GM23338 (cell line): ENCODE data around the gene SH3GL3. TPM values are rescaled to one million over a fixed set of nuclear protein-coding genes. Genes with fewer than 3 reads are reported as not detected.

Experiments used
- ATAC-seq: fragments of 200-7000 bp; cut with Tn5 transposase; 3 replicates; pipeline ENCODE4 v1.9.1; 2020
- DNase-seq: peaks from one replicate; pipeline ENCODE4 v3.0.0-alpha.2; 2015; ENCODE audit warnings: low spot score
- H2AFZ ChIP-seq: fragments of 200-600 bp; sonication (generic); 2 replicates; pipeline ENCODE4 v1.8.0; 2016; ENCODE audit warnings: antibody characterized with exemption, mild to moderate bottlenecking, moderate library complexity
- H3F3A ChIP-seq: fragments of 200-600 bp; sonication (generic); replicated peaks from 2 replicates; pipeline ENCODE4 v1.8.0; 2017; ENCODE audit warnings: antibody characterized with exemption, mixed run types, low read depth
- H3K27ac ChIP-seq: fragments of 200-600 bp; sonication (generic); 2 replicates; pipeline ENCODE4 v1.6.1; 2016; ENCODE audit warnings: low read depth
- H3K27me3 ChIP-seq: fragments of 200-600 bp; sonication (generic); 2 replicates; pipeline ENCODE4 v1.8.0; 2016; ENCODE audit warnings: mild to moderate bottlenecking, mixed run types, moderate library complexity; ENCODE audit not compliant: insufficient read depth
- H3K36me3 ChIP-seq: fragments of 200-600 bp; sonication (generic); 2 replicates; pipeline ENCODE4 v1.8.0; 2016; ENCODE audit warnings: mild to moderate bottlenecking; ENCODE audit not compliant: insufficient read depth
- H3K4me1 ChIP-seq: fragments of 200-600 bp; sonication (generic); 2 replicates; pipeline ENCODE4 v1.8.0; 2016; ENCODE audit warnings: mild to moderate bottlenecking, moderate library complexity; ENCODE audit not compliant: insufficient read depth
- H3K4me2 ChIP-seq: fragments of 200-600 bp; sonication (generic); 2 replicates; pipeline ENCODE4 v1.7.1; 2017; ENCODE audit warnings: mixed run types
- H3K4me3 ChIP-seq: fragments of 200-600 bp; sonication (generic); 2 replicates; pipeline ENCODE4 v1.6.1; 2016; ENCODE audit warnings: mixed run types
- H3K79me2 ChIP-seq: fragments of 200-600 bp; sonication (generic); replicated peaks from 2 replicates; pipeline ENCODE4 v1.8.0; 2017; ENCODE audit warnings: mild to moderate bottlenecking; ENCODE audit not compliant: insufficient read depth
- H3K9me2 ChIP-seq: fragments of 200-600 bp; sonication (generic); 2 replicates; pipeline ENCODE4 v1.8.0; 2017; ENCODE audit not compliant: insufficient read depth
- H4K20me1 ChIP-seq: fragments of 200-600 bp; sonication (generic); replicated peaks from 2 replicates; pipeline ENCODE4 v1.8.0; 2017; ENCODE audit warnings: mild to moderate bottlenecking; ENCODE audit not compliant: insufficient read depth
- H3K27ac Mint-ChIP-seq: 2 replicates; pipeline ENCODE4 v1.8.0; 2020; ENCODE audit warnings: inconsistent platforms, mild to moderate bottlenecking, moderate library complexity, mixed read lengths
- H3K27me3 Mint-ChIP-seq: 3 replicates; pipeline ENCODE4 v1.8.0; 2022; ENCODE audit warnings: low read depth, mild to moderate bottlenecking, moderate library complexity, mixed read lengths, inconsistent platforms; ENCODE audit not compliant: insufficient read depth, poor library complexity
- H3K36me3 Mint-ChIP-seq: 3 replicates; pipeline ENCODE4 v1.8.0; 2021; ENCODE audit warnings: low read depth, mild to moderate bottlenecking, inconsistent platforms, moderate library complexity, mixed read lengths
- H3K4me1 Mint-ChIP-seq: 3 replicates; pipeline ENCODE4 v1.8.0; 2020; ENCODE audit warnings: mild to moderate bottlenecking, inconsistent platforms, mixed read lengths
- H3K4me3 Mint-ChIP-seq: 3 replicates; pipeline ENCODE4 v1.8.0; 2021; ENCODE audit warnings: moderate library complexity, mild to moderate bottlenecking, inconsistent platforms, mixed read lengths
- H3K9me3 Mint-ChIP-seq: 3 replicates; pipeline ENCODE4 v1.8.0; 2020; ENCODE audit warnings: moderate library complexity, mild to moderate bottlenecking, inconsistent platforms, mixed read lengths
- CREB1 ChIP-seq: fragments of 250-450 bp; sonication (Bioruptor Pico); IDR thresholded peaks from 2 replicates; pipeline ENCODE4 v1.5.0; 2020; ENCODE audit warnings: low read depth, mild to moderate bottlenecking, moderate library complexity
- EZH2phosphoT487 ChIP-seq: fragments of 200-600 bp; sonication (generic); IDR thresholded peaks from one replicate; pipeline ENCODE4 v1.8.1; 2018; ENCODE audit warnings: antibody characterized with exemption; ENCODE audit not compliant: unreplicated experiment
- JUNB ChIP-seq: IDR thresholded peaks from one replicate; pipeline ENCODE4 v1.6.1; 2016; ENCODE audit warnings: antibody characterized with exemption; ENCODE audit not compliant: unreplicated experiment
- polyA plus RNA-seq: library from polyadenylated mRNA; unstranded; fragments of >200 nt; fragmentation: Nextera tagmentation; extraction: Ambion mirVana; gene quantifications from 2 replicates; pipeline ENCODE4 v1.2.1, GENCODE V29; 2016
- total RNA-seq: library from RNA; depleted of rRNA; stranded (reverse); fragments of >200 nt; shearing (Covaris generic); gene quantifications from 2 replicates; pipeline ENCODE4 v1.2.3, GENCODE V29; 2014
- TF ChIP-seq, protein P1 (sequence below), 2 experiments: fragments of 200-600 bp in 1 of 2; sonication (generic) in 1 of 2; conservative IDR thresholded peaks; 2 replicates each; pipeline versions ENCODE4 v1.5.1 to v1.6.1; 2016 to 2017; ENCODE audit warnings: antibody characterized with exemption in 2 of 2, low read depth in 2 of 2, mild to moderate bottlenecking in 2 of 2, moderate library complexity in 1 of 2
- TF ChIP-seq, protein P2 (sequence below): IDR thresholded peaks from one replicate; pipeline ENCODE4 v1.6.1; 2018; ENCODE audit warnings: antibody characterized with exemption; ENCODE audit not compliant: unreplicated experiment
- TF ChIP-seq, protein P3 (sequence below): fragments of 250-450 bp; sonication (Bioruptor Pico); IDR thresholded peaks from 2 replicates; pipeline ENCODE4 v1.5.0; 2020; ENCODE audit warnings: mild to moderate bottlenecking, moderate library complexity

Gene SH3GL3
- total and polyA plus RNA-seq, 2 experiments from 2014 or later = 15.9 to 21.1 TPM

DNA sequence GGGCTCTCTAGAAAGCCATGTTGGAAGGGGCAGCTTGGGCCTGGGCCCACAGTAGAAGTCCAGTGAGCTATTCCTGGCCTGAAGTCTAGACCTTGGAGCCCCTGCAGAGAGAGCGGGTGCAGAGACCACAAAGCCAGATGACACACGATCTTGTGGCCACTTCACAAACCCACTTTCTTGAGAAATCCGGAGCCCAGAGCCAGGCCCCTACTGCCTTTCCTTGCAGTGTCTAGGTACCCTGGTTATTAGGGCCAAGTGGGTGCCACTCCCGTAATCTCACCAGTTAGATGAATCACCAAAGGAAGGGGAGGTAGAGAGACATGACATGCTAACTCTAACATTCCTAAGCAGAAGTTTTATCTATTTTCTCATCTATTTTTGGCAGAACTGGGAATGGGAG is 134.2 kb downstream of the SH3GL3 start:
- H3K36me3 Mint-ChIP-seq = no peaks in the 10 kb centered on the region
- Histone ChIP-seq H2AFZ (no peak overlapping the region), H3K9me2 (peaks cover 11% of the 10 kb centered on the region; the same call in 1 of the 2 replicates), H3K27ac (no peak overlapping the region), H3K27me3 (no peaks in the 10 kb centered on the region), H3F3A (no peaks in the 10 kb centered on the region), H4K20me1 (no peaks in the 10 kb centered on the region), H3K4me3 (no peak overlapping the region), H3K4me2 (no peak overlapping the region), H3K79me2 (no peaks in the 10 kb centered on the region), H3K36me3 (no peaks in the 10 kb centered on the region), H3K4me1 (no peaks in the 10 kb centered on the region)
- TF ChIP-seq CREB1 (CRISPR knock-in tag) = no peak
- TF ChIP-seq, protein P1, sequence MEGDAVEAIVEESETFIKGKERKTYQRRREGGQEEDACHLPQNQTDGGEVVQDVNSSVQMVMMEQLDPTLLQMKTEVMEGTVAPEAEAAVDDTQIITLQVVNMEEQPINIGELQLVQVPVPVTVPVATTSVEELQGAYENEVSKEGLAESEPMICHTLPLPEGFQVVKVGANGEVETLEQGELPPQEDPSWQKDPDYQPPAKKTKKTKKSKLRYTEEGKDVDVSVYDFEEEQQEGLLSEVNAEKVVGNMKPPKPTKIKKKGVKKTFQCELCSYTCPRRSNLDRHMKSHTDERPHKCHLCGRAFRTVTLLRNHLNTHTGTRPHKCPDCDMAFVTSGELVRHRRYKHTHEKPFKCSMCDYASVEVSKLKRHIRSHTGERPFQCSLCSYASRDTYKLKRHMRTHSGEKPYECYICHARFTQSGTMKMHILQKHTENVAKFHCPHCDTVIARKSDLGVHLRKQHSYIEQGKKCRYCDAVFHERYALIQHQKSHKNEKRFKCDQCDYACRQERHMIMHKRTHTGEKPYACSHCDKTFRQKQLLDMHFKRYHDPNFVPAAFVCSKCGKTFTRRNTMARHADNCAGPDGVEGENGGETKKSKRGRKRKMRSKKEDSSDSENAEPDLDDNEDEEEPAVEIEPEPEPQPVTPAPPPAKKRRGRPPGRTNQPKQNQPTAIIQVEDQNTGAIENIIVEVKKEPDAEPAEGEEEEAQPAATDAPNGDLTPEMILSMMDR (conservative IDR thresholded peaks at IDR 0.05; ENCODE audit: low read depth in 2 of 2) = no peak
- TF ChIP-seq, protein P2, sequence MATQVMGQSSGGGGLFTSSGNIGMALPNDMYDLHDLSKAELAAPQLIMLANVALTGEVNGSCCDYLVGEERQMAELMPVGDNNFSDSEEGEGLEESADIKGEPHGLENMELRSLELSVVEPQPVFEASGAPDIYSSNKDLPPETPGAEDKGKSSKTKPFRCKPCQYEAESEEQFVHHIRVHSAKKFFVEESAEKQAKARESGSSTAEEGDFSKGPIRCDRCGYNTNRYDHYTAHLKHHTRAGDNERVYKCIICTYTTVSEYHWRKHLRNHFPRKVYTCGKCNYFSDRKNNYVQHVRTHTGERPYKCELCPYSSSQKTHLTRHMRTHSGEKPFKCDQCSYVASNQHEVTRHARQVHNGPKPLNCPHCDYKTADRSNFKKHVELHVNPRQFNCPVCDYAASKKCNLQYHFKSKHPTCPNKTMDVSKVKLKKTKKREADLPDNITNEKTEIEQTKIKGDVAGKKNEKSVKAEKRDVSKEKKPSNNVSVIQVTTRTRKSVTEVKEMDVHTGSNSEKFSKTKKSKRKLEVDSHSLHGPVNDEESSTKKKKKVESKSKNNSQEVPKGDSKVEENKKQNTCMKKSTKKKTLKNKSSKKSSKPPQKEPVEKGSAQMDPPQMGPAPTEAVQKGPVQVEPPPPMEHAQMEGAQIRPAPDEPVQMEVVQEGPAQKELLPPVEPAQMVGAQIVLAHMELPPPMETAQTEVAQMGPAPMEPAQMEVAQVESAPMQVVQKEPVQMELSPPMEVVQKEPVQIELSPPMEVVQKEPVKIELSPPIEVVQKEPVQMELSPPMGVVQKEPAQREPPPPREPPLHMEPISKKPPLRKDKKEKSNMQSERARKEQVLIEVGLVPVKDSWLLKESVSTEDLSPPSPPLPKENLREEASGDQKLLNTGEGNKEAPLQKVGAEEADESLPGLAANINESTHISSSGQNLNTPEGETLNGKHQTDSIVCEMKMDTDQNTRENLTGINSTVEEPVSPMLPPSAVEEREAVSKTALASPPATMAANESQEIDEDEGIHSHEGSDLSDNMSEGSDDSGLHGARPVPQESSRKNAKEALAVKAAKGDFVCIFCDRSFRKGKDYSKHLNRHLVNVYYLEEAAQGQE = no peak
- no peak for TF ChIP-seq EZH2phosphoT487
- no peak for TF ChIP-seq JUNB
- TF ChIP-seq, protein P3, sequence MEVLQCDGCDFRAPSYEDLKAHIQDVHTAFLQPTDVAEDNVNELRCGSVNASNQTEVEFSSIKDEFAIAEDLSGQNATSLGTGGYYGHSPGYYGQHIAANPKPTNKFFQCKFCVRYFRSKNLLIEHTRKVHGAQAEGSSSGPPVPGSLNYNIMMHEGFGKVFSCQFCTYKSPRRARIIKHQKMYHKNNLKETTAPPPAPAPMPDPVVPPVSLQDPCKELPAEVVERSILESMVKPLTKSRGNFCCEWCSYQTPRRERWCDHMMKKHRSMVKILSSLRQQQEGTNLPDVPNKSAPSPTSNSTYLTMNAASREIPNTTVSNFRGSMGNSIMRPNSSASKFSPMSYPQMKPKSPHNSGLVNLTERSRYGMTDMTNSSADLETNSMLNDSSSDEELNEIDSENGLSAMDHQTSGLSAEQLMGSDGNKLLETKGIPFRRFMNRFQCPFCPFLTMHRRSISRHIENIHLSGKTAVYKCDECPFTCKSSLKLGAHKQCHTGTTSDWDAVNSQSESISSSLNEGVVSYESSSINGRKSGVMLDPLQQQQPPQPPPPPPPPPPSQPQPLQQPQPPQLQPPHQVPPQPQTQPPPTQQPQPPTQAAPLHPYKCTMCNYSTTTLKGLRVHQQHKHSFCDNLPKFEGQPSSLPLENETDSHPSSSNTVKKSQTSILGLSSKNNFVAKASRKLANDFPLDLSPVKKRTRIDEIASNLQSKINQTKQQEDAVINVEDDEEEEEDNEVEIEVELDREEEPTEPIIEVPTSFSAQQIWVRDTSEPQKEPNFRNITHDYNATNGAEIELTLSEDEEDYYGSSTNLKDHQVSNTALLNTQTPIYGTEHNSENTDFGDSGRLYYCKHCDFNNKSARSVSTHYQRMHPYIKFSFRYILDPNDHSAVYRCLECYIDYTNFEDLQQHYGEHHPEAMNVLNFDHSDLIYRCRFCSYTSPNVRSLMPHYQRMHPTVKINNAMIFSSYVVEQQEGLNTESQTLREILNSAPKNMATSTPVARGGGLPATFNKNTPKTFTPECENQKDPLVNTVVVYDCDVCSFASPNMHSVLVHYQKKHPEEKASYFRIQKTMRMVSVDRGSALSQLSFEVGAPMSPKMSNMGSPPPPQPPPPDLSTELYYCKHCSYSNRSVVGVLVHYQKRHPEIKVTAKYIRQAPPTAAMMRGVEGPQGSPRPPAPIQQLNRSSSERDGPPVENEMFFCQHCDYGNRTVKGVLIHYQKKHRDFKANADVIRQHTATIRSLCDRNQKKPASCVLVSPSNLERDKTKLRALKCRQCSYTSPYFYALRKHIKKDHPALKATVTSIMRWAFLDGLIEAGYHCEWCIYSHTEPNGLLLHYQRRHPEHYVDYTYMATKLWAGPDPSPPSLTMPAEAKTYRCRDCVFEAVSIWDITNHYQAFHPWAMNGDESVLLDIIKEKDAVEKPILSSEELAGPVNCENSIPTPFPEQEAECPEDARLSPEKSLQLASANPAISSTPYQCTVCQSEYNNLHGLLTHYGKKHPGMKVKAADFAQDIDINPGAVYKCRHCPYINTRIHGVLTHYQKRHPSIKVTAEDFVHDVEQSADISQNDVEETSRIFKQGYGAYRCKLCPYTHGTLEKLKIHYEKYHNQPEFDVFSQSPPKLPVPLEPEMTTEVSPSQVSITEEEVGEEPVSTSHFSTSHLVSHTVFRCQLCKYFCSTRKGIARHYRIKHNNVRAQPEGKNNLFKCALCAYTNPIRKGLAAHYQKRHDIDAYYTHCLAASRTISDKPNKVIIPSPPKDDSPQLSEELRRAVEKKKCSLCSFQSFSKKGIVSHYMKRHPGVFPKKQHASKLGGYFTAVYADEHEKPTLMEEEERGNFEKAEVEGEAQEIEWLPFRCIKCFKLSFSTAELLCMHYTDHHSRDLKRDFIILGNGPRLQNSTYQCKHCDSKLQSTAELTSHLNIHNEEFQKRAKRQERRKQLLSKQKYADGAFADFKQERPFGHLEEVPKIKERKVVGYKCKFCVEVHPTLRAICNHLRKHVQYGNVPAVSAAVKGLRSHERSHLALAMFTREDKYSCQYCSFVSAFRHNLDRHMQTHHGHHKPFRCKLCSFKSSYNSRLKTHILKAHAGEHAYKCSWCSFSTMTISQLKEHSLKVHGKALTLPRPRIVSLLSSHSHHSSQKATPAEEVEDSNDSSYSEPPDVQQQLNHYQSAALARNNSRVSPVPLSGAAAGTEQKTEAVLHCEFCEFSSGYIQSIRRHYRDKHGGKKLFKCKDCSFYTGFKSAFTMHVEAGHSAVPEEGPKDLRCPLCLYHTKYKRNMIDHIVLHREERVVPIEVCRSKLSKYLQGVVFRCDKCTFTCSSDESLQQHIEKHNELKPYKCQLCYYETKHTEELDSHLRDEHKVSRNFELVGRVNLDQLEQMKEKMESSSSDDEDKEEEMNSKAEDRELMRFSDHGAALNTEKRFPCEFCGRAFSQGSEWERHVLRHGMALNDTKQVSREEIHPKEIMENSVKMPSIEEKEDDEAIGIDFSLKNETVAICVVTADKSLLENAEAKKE = no peak
- DNase-seq (no peak), ATAC-seq (no peak)
- H3K27ac Mint-ChIP-seq = no peak overlapping the region
- peaks cover 5% of the 10 kb centered on the region for H3K4me1 Mint-ChIP-seq
- H3K4me3 Mint-ChIP-seq = no peak overlapping the region
- H3K27me3 Mint-ChIP-seq = peaks cover 4% of the 10 kb centered on the region
- no peaks in the 10 kb centered on the region for H3K9me3 Mint-ChIP-seq
